Stimulated activated CD4-positive, alpha-beta T cell treated with anti-CD3 and anti-CD28 coated beads, Interleukin-15, amount 100 ng/mL, for 48 hours (primary cell): ENCODE results near the gene IRX4.

Source experiments
- DNase-seq, 2 donors: peaks; one replicate each; pipeline ENCODE4 v3.0.0-alpha.2; 2020; ENCODE audit warnings: low read depth in 2 of 2

Gene IRX4

DNA sequence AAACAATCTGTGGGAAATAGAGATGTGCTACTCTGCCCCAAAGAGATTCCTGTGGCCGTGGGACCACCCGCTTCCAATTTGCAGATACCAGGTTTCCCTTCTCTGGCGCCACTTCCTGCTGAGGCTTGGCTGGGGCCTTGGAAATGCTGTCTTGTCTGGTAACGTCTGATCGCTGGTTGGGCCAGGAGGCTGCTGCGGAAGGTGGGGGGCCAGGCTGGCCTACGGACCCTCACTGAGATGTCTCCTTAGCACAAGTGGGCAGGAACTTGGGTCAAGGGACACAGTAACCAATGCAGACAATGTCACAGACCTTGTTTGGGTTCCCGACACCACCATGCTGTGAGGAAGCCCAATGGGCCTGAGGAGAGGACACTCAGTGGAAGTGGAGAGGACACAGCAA is 31.7 kb upstream of the IRX4 start:
- no peak for DNase-seq

GRCh38 chr5:1913578-1913977 is 30.9 kb upstream of the IRX4 start:
- no peak for DNase-seq

DNA sequence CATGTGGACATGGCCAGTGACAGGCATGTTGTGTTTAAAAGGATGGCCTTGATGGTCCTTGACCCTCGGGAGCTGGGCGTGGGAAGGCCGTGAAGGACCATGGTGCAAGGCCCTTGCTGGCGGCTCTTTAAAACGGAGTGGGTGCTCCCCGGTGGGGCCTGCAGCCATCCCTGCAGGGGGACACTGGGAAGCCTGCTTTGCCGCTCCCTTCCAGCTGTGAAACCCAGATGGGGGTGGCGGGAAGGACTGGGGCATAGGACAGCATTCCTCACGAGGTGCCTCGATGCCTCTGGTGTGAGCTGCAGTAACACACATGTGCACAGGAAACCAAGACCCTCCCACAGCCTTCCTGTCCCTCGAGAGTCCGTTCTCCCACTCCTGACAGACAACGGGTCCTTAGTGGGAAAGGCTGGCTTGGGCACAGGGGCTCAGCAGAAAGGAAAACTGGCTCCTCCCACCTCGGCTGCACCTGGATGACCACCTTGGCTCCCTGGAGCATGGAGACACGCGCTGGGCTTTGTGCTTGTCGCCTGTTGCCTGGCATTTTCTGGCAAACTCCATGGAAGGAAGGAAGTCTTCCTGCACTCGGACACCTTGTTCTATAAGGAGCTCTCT is 30.3 kb upstream of the IRX4 start:
- DNase-seq = no peak

GRCh38 chr5:1911773-1912235 is 29.1 kb upstream of the IRX4 start:
- DNase-seq = no peak

GRCh38 chr5:1910861-1911772 is 28.4 kb upstream of the IRX4 start:
- DNase-seq = no peak

GRCh38 chr5:1910081-1910760 is 27.5 kb upstream of the IRX4 start:
- DNase-seq = no peak

DNA sequence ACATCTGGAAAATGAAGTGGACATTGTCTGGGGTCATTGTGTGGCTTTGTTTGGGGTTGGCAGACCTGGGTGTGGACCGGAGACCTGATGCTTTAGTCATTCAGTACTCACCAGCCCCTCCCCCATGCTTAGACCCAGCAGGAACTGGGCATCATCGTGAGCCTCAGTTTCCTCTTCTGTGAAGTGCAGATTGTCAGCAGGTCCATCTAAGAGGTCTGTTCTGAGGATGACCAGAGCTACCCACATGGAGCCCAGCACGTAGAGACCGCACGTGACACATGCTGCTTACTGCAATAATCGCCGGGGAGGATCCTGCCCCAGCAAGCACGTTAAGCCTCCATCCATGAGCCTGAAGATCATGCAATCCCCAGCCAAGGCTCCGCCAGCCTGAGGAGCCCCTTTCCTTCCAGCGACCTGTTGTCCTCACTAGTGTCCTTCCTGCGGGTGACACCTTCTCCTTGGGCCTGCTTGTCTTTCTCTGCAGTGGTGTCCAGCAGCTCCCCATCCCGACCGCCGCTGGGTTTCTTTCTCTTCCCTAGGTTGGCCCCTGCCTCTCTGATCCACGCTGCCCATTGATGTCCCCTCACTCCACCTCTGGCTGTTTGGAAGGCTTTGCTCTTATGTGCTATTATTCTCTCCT is 26.7 kb upstream of the IRX4 start:
- DNase-seq = no peak

GRCh38 chr5:1908931-1909330 is 26.2 kb upstream of the IRX4 start:
- no peak for DNase-seq

DNA sequence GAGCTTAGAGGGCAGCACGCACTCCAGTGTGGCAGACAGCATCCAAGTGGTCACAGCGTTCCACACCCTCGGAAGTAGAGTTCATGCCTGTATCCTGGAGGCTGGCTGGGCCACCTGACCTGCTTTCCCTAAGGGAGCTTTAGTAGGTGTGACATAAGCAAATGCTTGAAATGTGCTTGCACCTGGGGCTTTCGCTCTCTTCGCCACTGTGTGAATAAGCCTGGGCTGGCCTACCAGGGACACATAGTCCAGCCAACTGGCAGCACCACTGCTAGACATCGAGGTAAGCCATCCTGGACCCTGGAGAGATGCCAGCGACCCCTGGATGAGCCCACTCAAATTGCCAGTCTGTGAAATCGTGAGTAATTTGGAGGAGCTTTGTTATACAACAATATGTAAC is 24.9 kb upstream of the IRX4 start:
- no peak for DNase-seq

- DNase-seq = no peak
Observed at GRCh38 chr5:1905108-1905507, 22.4 kb upstream of the IRX4 start.

- DNase-seq = no peak
Observed at GRCh38 chr5:1901983-1902382, 19.3 kb upstream of the IRX4 start.

DNA sequence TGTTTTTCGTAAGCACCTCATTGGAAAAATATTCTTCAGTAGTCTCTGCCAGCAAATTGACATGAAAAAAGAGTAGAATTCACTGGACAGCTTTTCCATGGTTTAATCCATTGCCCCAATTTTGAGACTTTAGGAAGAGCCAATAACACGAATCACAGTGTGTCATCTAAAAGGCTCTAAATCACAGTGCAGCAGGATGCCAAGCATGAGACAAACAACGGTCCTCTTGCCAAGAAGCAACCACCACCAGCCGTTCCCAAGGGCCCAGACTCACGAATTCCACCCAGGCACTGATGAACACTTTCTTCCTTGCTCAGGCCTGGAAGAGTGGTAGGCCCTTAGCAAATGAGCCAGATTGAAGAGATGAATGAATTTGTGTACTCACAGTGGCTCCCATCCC is 18.3 kb upstream of the IRX4 start:
- no peak for DNase-seq

DNA sequence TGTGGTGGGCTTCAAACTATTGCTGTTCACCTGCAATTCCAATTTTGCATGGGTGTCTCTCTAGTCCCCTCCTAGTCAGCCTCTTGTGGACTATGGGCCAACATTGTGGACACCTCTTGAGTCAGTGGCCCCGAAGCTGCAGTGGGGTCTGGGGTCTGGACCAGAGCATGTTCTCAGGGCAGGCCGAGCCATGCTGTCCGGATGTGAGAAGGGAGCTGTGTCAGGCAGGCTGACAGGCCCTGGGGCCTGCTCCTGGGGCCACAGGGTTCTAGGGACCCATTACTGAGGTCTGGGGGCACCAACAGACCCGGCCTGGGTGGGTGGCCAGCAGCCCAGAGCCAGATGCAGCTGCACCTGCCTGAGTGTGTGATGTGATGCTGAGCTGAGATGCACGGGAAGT is 16.5 kb upstream of the IRX4 start:
- no peak for DNase-seq

GRCh38 chr5:1897816-1898450 is 15.2 kb upstream of the IRX4 start:
- DNase-seq = no peak

- DNase-seq = no peak
Observed at GRCh38 chr5:1897386-1897785, 14.7 kb upstream of the IRX4 start.

- DNase-seq = no peak
Observed at GRCh38 chr5:1896602-1897376, 14.1 kb upstream of the IRX4 start.

DNA sequence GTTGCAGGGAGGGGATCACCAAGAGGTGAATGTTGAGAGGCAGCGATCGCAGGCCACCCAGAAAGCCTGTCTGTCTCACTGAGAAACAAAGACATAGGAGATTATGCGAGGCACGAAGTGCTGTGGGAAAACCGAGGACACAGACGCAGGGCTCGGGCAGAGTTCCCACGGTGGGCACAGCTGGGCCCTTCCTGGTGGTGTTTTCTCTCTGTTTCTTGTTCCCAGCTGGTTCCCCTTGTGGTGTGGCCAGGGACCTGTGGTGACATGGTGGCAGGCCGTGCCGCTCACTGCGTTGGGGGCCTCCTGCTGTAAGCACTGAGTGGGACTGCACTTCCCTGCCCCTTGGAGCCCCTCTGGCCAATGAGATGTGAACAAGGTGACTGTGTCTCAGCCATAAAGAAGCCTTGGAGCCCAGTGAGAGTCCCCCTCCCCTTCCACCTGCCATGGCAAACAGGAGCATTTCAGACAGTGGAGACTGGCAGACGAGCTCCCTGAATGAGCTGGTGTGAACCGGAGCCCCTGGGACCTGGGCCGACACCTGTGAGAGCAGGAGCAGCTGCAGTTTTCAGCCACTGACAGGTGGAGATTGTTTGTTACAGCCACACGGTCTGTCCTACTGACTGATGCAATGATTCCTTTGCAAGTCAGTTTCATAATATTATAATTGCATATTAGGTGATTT is 13.2 kb upstream of the IRX4 start:
- no peak for DNase-seq

- DNase-seq = no peak
Observed at GRCh38 chr5:1894243-1894642, 11.5 kb upstream of the IRX4 start.

DNA sequence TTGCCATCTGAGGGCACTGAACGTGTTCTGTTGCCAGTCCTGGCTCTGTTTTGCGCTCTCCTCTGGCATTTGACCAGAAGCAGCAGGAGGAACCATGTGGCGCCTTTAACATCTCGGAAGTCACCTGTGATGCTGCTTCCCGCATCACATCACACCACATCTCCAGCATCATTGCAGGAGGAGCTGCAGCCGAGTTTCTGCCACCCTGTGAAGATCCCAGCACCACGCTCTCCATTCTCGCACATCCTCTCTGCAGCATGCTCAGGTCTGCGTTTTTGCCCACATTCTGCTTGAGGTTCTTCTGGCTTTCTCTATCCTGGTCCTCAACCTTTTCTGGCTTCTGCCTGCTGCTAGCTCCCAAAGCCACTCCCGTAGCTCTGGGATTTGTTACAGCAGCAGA is 11.0 kb upstream of the IRX4 start:
- no peak for DNase-seq

- no peak for DNase-seq
Observed at GRCh38 chr5:1892685-1893445, 10.1 kb upstream of the IRX4 start.
